B cell (primary cell): Measurements from ENCODE around the gene CELF2. TPM values are rescaled to one million over a fixed set of nuclear protein-coding genes. Genes with fewer than 3 reads are reported as not detected.

Source experiments
- ATAC-seq: fragments of 200-7000 bp; cut with Tn5 transposase; one replicate; pipeline ENCODE4 v1.10.0; 2021; ENCODE audit warnings: low read depth, mild to moderate bottlenecking, moderate number of reproducible peaks, moderate library complexity
- CTCF ChIA-PET: fragments of 350-600 bp; sonication (Branson Sonifier 250); formaldehyde crosslinking; loops from one replicate; lab custom pipeline; 2021; ENCODE audit warnings: antibody characterized with exemption, inconsistent platforms; lab: Charles Lee
- POLR2A ChIA-PET: fragments of 350-600 bp; sonication (Branson Sonifier 250); formaldehyde crosslinking; loops from one replicate; lab custom pipeline; 2021; ENCODE audit warnings: antibody characterized with exemption; lab: Charles Lee
- DNase-seq: peaks from one replicate; pipeline ENCODE4 v3.0.0; 2013
- H2AFZ ChIP-seq: 2 replicates; pipeline ENCODE4 v1.6.1; 2012; ENCODE audit warnings: mild to moderate bottlenecking, low read depth, low read length; ENCODE audit not compliant: insufficient read depth, poor library complexity, severe bottlenecking
- H3K27ac ChIP-seq, 2 donors: 1 replicate in 1 of 2; 2 replicates in 1 of 2; pipeline ENCODE4 v1.5.1; 2012 to 2013; ENCODE audit warnings: low read length in 2 of 2, mild to moderate bottlenecking in 2 of 2, moderate library complexity in 1 of 2
- H3K27me3 ChIP-seq, 4 experiments: fragments of 200-600 bp in 1 of 4; sonication (generic) in 1 of 4; replicated peaks in 1 of 4; 1 replicate in 2 of 4; 2 replicates in 2 of 4; pipeline versions ENCODE4 v1.6.1 to v1.7.0; 2013 to 2016; ENCODE audit warnings: low read length in 3 of 4, mild to moderate bottlenecking in 2 of 4, mixed read lengths in 1 of 4, moderate library complexity in 1 of 4; ENCODE audit not compliant: insufficient read depth in 4 of 4, control insufficient read depth in 3 of 4; ENCODE audit errors: control extremely low read depth in 1 of 4
- H3K36me3 ChIP-seq, 2 experiments: replicated peaks in 1 of 2; 1 replicate in 1 of 2; 2 replicates in 1 of 2; pipeline versions ENCODE4 v1.6.1 to v1.7.1; 2013; ENCODE audit warnings: low read length in 1 of 2; ENCODE audit not compliant: insufficient read depth in 2 of 2, control insufficient read depth in 1 of 2; ENCODE audit errors: control extremely low read depth in 1 of 2, extremely low read depth in 1 of 2
- H3K4me1 ChIP-seq, 2 donors: fragments of 200-600 bp in 1 of 2; sonication (generic) in 1 of 2; 1 replicate in 1 of 2; 2 replicates in 1 of 2; pipeline versions ENCODE4 v1.5.1 to v1.6.1; 2013 to 2017; ENCODE audit warnings: low read length in 2 of 2; ENCODE audit not compliant: control insufficient read depth in 2 of 2, insufficient read depth in 2 of 2
- H3K4me2 ChIP-seq: replicated peaks from 2 replicates; pipeline ENCODE3; 2012; ENCODE audit warnings: mild to moderate bottlenecking, low read depth, low read length; ENCODE audit not compliant: poor library complexity, severe bottlenecking
- H3K4me3 ChIP-seq, 5 experiments: fragments of 200-600 bp in 1 of 5; sonication (generic) in 1 of 5; 1 replicate in 3 of 5; 2 replicates in 2 of 5; pipeline versions ENCODE4 v1.5.1 to v1.7.0; 2011 to 2016; ENCODE audit warnings: low read length in 4 of 5, mild to moderate bottlenecking in 4 of 5, low read depth in 2 of 5, control low read depth in 1 of 5, moderate library complexity in 1 of 5; ENCODE audit not compliant: insufficient read depth in 1 of 5; ENCODE audit errors: control extremely low read depth in 1 of 5, extremely low read depth in 1 of 5
- H3K79me2 ChIP-seq: fragments of 200-600 bp; sonication (generic); one replicate; pipeline ENCODE4 v1.6.0; 2016; ENCODE audit warnings: low read length; ENCODE audit not compliant: control insufficient read depth, insufficient read depth
- H3K9ac ChIP-seq: fragments of 200-600 bp; sonication (generic); 2 replicates; pipeline ENCODE4 v1.6.1; 2017; ENCODE audit warnings: mild to moderate bottlenecking, low read length, moderate library complexity
- H3K9me3 ChIP-seq, 3 donors: one replicate each; pipeline versions ENCODE4 v1.6.1 to v1.7.1; 2013; ENCODE audit warnings: low read length in 2 of 3; ENCODE audit not compliant: control insufficient read depth in 2 of 3, insufficient read depth in 1 of 3; ENCODE audit errors: control extremely low read depth in 1 of 3
- H4K20me1 ChIP-seq: 2 replicates; pipeline ENCODE4 v1.6.0; 2012; ENCODE audit warnings: mild to moderate bottlenecking, low read length; ENCODE audit not compliant: insufficient read depth, control insufficient read depth, poor library complexity, severe bottlenecking
- H3K27ac Mint-ChIP-seq: one replicate; pipeline ENCODE4 v1.8.0; 2021; ENCODE audit warnings: mixed read lengths
- H3K27me3 Mint-ChIP-seq: one replicate; pipeline ENCODE4 v1.8.0; 2021; ENCODE audit warnings: mixed read lengths
- H3K4me1 Mint-ChIP-seq: one replicate; pipeline ENCODE4 v1.8.0; 2021; ENCODE audit warnings: mixed read lengths
- H3K4me3 Mint-ChIP-seq: one replicate; pipeline ENCODE4 v1.8.0; 2021; ENCODE audit warnings: mixed read lengths
- H3K9me3 Mint-ChIP-seq: one replicate; pipeline ENCODE4 v1.8.0; 2022; ENCODE audit warnings: mixed read lengths; ENCODE audit not compliant: insufficient read depth
- CTCF ChIP-seq: fragments of 200-600 bp; IDR thresholded peaks from one replicate; pipeline ENCODE4 v1.8.0; 2022; ENCODE audit warnings: antibody characterized with exemption, mild to moderate bottlenecking
- EZH2 ChIP-seq: IDR thresholded peaks from 2 replicates; pipeline ENCODE4 v1.6.1; 2012; ENCODE audit warnings: borderline replicate concordance, low read depth, mild to moderate bottlenecking, moderate library complexity, low read length; ENCODE audit not compliant: insufficient read depth, poor library complexity, severe bottlenecking
- WGBS: methylation state at CpG from one replicate; pipeline ENCODE4 v1.1.5; 2013; ENCODE audit warnings: missing lambda C conversion rate; ENCODE audit not compliant: insufficient coverage; 5-methylcytosine and 5-hydroxymethylcytosine counted together
- intact Hi-C: fragments of 100-400 bp; cut with micrococcal nuclease; formaldehyde crosslinking; loops from one replicate; pipeline ENCODE4 v1.10.0; 2022
- polyA plus RNA-seq: library from polyadenylated mRNA; depleted of rRNA; stranded (reverse); fragments of >200 nt; gene quantifications from 2 replicates; pipeline ENCODE4 v1.2.3, GENCODE V29; 2012
- total RNA-seq, 2 donors: library from RNA; stranded (reverse); fragments of 120-200 nt in 1 of 2; gene quantifications; 1 replicate in 1 of 2; 2 replicates in 1 of 2; pipeline versions ENCODE4 v1.2.3 to v1.2.4, GENCODE V29; 2013 to 2022

CELF2 gene
- total and polyA plus RNA-seq, 2 donors (not counting 1 experiment from before 2014, with no cell fraction given): 59.5 to 112 TPM

GRCh38 chr10:11057018-11057417 lies 39.3 kb downstream of the CELF2 start:
- no peak overlapping the region for H3K4me3 Mint-ChIP-seq
- CTCF ChIA-PET: no interaction called here
- ATAC-seq (no peak), DNase-seq (no peak)
- H3K9me3 Mint-ChIP-seq: no peaks in the 10 kb centered on the region
- Histone ChIP-seq H3K4me3 (no peak overlapping the region), H3K36me3 (no peaks in the 10 kb centered on the region), H4K20me1 (no peaks in the 10 kb centered on the region), H3K4me2 (no peak overlapping the region), H3K9ac (no peak overlapping the region), H3K9me3 (no peaks in the 10 kb centered on the region), H3K79me2 (no peaks in the 10 kb centered on the region), H3K4me1 (no peaks in the 10 kb centered on the region), H3K27ac (no peak overlapping the region), H3K27me3 (peaks cover 0 to 2% (median 0%) of the 10 kb centered on the region in 4 experiments), H2AFZ (no peak overlapping the region)
- H3K27me3 Mint-ChIP-seq: peaks cover 31% of the 10 kb centered on the region
- intact Hi-C loops: no loop called here
- no peaks in the 10 kb centered on the region for H3K4me1 Mint-ChIP-seq
- WGBS: 69% methylated on average over 2 of the region's 6 CpGs
- POLR2A ChIA-PET: interaction anchor here (0.6 kb wide), 1 partner anchor 360 kb away, joined by 6 read pairs; no protein-coding TSS in a partner anchor
- no peak for TF ChIP-seq CTCF
- no peak for TF ChIP-seq EZH2
- no peak overlapping the region for H3K27ac Mint-ChIP-seq

- TF ChIP-seq EZH2 (no peak), CTCF (no peak)
- Histone ChIP-seq H3K4me3 (no peak overlapping the region), H3K27ac (no peak overlapping the region), H2AFZ (no peak overlapping the region), H3K4me1 (no peaks in the 10 kb centered on the region), H3K36me3 (no peaks in the 10 kb centered on the region), H4K20me1 (no peaks in the 10 kb centered on the region), H3K27me3 (peaks cover 0 to 2% (median 0%) of the 10 kb centered on the region in 4 experiments), H3K9ac (no peak overlapping the region), H3K79me2 (no peaks in the 10 kb centered on the region), H3K4me2 (no peak overlapping the region), H3K9me3 (no peaks in the 10 kb centered on the region)
- ChIA-PET CTCF (interaction anchor here (0.7 kb wide), 1 partner anchor 188 kb away, joined by 3 read pairs; no protein-coding TSS in a partner anchor), POLR2A (interaction anchor here (0.6 kb wide), 1 partner anchor 359 kb away, joined by 6 read pairs; no protein-coding TSS in a partner anchor)
- no peak overlapping the region for H3K27ac Mint-ChIP-seq
- ATAC-seq (no peak), DNase-seq (no peak)
- no peaks in the 10 kb centered on the region for H3K4me1 Mint-ChIP-seq
- intact Hi-C loops: no loop called here
- WGBS: 100% methylated on average over 2 of the region's 6 CpGs
- no peaks in the 10 kb centered on the region for H3K9me3 Mint-ChIP-seq
- peaks cover 35% of the 10 kb centered on the region for H3K27me3 Mint-ChIP-seq
- H3K4me3 Mint-ChIP-seq: no peak overlapping the region
Observed at GRCh38 chr10:11057448-11057847, 39.8 kb downstream of the CELF2 start.
